Endodermal cell (in vitro differentiated cells): ENCODE measurements around the gene DGKB. TPM values are rescaled to one million over a fixed set of nuclear protein-coding genes. Genes with fewer than 3 reads are reported as not detected.

Experiments used
- DNase-seq: peaks from one replicate; pipeline ENCODE4 v3.0.0-alpha.2; 2017
- H3K27ac ChIP-seq: 2 replicates; pipeline ENCODE4 v1.5.1; 2013; ENCODE audit warnings: mild to moderate bottlenecking, low read depth, low read length, moderate library complexity
- H3K27me3 ChIP-seq: 2 replicates; pipeline ENCODE4 v1.6.1; 2013; ENCODE audit warnings: mild to moderate bottlenecking, low read length, moderate library complexity; ENCODE audit not compliant: insufficient read depth, control insufficient read depth, poor library complexity, severe bottlenecking
- H3K36me3 ChIP-seq: 2 replicates; pipeline ENCODE4 v1.7.0; 2013; ENCODE audit warnings: mild to moderate bottlenecking, low read length, moderate library complexity; ENCODE audit not compliant: control insufficient read depth, insufficient read depth
- H3K4me1 ChIP-seq: one replicate; pipeline ENCODE4 v1.7.0; 2013; ENCODE audit warnings: low read length; ENCODE audit not compliant: control insufficient read depth, insufficient read depth
- H3K4me3 ChIP-seq: 2 replicates; pipeline ENCODE4 v1.5.1; 2013; ENCODE audit warnings: mild to moderate bottlenecking, low read length, moderate library complexity
- H3K9ac ChIP-seq: 2 replicates; pipeline ENCODE4 v1.6.1; 2013; ENCODE audit warnings: mild to moderate bottlenecking, low read length, moderate library complexity; ENCODE audit not compliant: poor library complexity, severe bottlenecking; ENCODE audit errors: extremely low read depth
- H3K9me3 ChIP-seq: 2 replicates; pipeline ENCODE4 v1.6.1; 2013; ENCODE audit warnings: mild to moderate bottlenecking, low read length, moderate library complexity; ENCODE audit not compliant: control insufficient read depth
- H3K27ac Mint-ChIP-seq: 2 replicates; pipeline ENCODE4 v1.8.0; 2020; ENCODE audit warnings: mixed read lengths
- H3K27me3 Mint-ChIP-seq: 2 replicates; pipeline ENCODE4 v1.8.0; 2021; ENCODE audit warnings: mild to moderate bottlenecking, mixed read lengths; ENCODE audit not compliant: insufficient read depth
- H3K36me3 Mint-ChIP-seq: 2 replicates; pipeline ENCODE4 v1.8.0; 2020; ENCODE audit warnings: low read depth, mixed read lengths
- H3K4me1 Mint-ChIP-seq: 2 replicates; pipeline ENCODE4 v1.8.0; 2020; ENCODE audit warnings: mixed read lengths
- H3K4me3 Mint-ChIP-seq: 2 replicates; pipeline ENCODE4 v1.8.0; 2020; ENCODE audit warnings: mild to moderate bottlenecking, moderate library complexity, mixed read lengths
- H3K9me3 Mint-ChIP-seq: 2 replicates; pipeline ENCODE4 v1.8.0; 2020; ENCODE audit warnings: mild to moderate bottlenecking, mixed read lengths
- WGBS, 2 experiments: methylation state at CpG; one replicate each; pipeline versions ENCODE4 v1.1.5 to v1.1.7; 2013; ENCODE audit warnings: missing lambda C conversion rate in 2 of 2, mixed read lengths in 1 of 2; ENCODE audit not compliant: insufficient coverage in 1 of 2, insufficient read length in 1 of 2; 5-methylcytosine and 5-hydroxymethylcytosine counted together
- total RNA-seq, 2 donors: library from RNA; stranded (reverse); fragmentation: NEBNext Ultra II Directional in 1 of 2; extraction: Animal tissue kit (Norgen Biotek cat#: 25700) in 1 of 2; gene quantifications; 2 replicates in 1 of 2; 3 replicates in 1 of 2; pipeline ENCODE4 v1.2.1, GENCODE V29; 2021
- TF ChIP-seq, protein P1 (sequence below): fragments of 200-600 bp; sonication (generic); conservative IDR thresholded peaks from 2 replicates; pipeline ENCODE4 v1.5.0; 2021; ENCODE audit warnings: antibody characterized with exemption, mild to moderate bottlenecking

DGKB gene
- total RNA-seq, 2 donors from 2014 or later: 5.1 to 5.2 TPM

DNA sequence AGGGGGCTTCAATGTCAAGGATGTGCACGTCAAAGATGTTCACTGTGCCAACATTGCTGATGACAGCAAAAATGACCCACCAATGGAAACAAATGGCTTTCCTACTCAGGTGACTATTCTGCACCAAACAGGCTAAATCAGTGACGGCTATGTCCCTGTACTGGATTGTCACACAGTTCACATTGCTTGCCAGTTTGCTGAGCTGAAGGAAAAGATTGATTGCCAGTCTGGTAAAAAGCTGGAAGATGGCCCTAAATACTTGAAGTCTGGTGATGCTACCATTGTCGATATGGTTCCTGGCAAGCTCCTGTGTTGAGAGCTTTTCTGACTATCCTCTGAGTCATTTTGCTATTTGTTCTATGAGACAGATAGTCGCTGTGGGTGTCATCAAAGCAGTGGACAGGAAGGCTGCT lies 710.9 kb downstream of the DGKB start:
- no peak overlapping the region for H3K27ac Mint-ChIP-seq
- DNase-seq: no peak
- H3K9me3 ChIP-seq: no peaks in the 10 kb centered on the region
- H3K4me3 ChIP-seq: no peak overlapping the region
- no peaks in the 10 kb centered on the region for H3K4me1 ChIP-seq
- no peaks in the 10 kb centered on the region for H3K36me3 ChIP-seq
- H3K36me3 Mint-ChIP-seq: no peaks in the 10 kb centered on the region
- peaks cover 6% of the 10 kb centered on the region for H3K9me3 Mint-ChIP-seq
- 86 to 92% methylated on average over 3 to 4 of the region's 4 CpGs for WGBS, 2 experiments
- no peaks in the 10 kb centered on the region for H3K27me3 ChIP-seq
- no peak overlapping the region for H3K9ac ChIP-seq
- no peaks in the 10 kb centered on the region for H3K27me3 Mint-ChIP-seq
- TF ChIP-seq, protein P1, sequence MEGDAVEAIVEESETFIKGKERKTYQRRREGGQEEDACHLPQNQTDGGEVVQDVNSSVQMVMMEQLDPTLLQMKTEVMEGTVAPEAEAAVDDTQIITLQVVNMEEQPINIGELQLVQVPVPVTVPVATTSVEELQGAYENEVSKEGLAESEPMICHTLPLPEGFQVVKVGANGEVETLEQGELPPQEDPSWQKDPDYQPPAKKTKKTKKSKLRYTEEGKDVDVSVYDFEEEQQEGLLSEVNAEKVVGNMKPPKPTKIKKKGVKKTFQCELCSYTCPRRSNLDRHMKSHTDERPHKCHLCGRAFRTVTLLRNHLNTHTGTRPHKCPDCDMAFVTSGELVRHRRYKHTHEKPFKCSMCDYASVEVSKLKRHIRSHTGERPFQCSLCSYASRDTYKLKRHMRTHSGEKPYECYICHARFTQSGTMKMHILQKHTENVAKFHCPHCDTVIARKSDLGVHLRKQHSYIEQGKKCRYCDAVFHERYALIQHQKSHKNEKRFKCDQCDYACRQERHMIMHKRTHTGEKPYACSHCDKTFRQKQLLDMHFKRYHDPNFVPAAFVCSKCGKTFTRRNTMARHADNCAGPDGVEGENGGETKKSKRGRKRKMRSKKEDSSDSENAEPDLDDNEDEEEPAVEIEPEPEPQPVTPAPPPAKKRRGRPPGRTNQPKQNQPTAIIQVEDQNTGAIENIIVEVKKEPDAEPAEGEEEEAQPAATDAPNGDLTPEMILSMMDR: no peak
- peaks cover 1% of the 10 kb centered on the region for H3K4me1 Mint-ChIP-seq
- no peak overlapping the region for H3K4me3 Mint-ChIP-seq
- no peak overlapping the region for H3K27ac ChIP-seq

DNA sequence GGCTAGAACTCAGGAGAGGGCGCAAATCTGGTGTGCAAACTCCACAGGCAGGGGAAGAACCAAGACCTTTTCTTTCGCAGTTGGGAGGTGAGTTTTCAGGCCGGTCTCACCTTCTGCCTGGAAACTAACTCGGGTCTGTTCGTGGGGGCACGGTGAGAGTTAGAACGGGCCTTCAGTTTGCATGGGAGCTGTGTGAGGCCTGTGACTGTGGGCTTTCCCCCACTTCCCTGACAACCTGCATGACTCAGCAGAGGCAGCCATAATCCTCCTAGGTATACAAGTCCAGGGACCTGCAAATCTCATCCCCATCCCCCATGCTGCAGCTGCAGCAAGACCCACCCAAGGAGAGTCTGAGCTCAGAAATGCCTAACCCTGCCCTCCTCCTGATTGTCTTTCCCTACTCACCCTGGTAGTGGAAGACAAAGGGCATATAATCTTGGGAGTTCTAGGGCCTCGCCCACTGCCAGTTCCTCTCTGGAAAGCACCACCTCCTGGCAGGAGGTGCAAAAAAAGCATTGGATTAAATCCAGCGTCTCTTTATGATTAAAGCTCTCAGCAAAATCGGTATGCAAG lies 718.2 kb downstream of the DGKB start:
- no peak for DNase-seq
- Histone ChIP-seq H3K4me1 (no peaks in the 10 kb centered on the region), H3K9me3 (no peaks in the 10 kb centered on the region), H3K27ac (no peak overlapping the region), H3K9ac (no peak overlapping the region), H3K4me3 (no peak overlapping the region), H3K27me3 (no peaks in the 10 kb centered on the region), H3K36me3 (no peaks in the 10 kb centered on the region)
- Mint-ChIP-seq H3K36me3 (no peaks in the 10 kb centered on the region), H3K4me3 (no peak overlapping the region), H3K9me3 (peaks cover 15% of the 10 kb centered on the region), H3K4me1 (peaks cover 2% of the 10 kb centered on the region), H3K27ac (peak overlapping the region; percentile 85), H3K27me3 (no peaks in the 10 kb centered on the region)
- TF ChIP-seq, protein P1: no peak
- 96 to 98% methylated on average over 5 to 10 of the region's 10 CpGs for WGBS, 2 experiments

DNA sequence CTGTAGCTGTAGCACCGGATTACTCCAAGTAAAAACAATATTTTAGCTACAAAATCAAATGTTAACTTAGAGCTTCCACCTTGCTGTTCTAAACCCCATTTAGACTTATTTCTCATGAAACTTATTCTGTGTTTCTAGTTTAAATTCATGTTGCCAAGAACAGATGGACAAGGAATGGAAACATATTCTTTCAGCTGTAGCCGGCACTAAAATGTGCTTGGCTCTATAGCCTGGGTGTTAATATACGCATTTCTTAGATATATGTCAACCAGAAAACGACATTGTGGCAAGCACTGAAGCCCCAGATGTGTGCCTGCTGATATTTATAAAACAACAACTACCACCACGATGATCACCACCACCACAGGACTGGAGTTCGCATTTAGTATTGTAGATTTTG lies 722.8 kb downstream of the DGKB start:
- WGBS, 2 experiments: 93 to 100% methylated on average over 1 to 6 of the region's 6 CpGs
- H3K27ac Mint-ChIP-seq: no peak overlapping the region
- no peaks in the 10 kb centered on the region for H3K27me3 Mint-ChIP-seq

More for the DNA sequence above, 722.8 kb downstream of the DGKB start:
- Mint-ChIP-seq H3K4me3 (no peak overlapping the region), H3K36me3 (no peaks in the 10 kb centered on the region), H3K9me3 (no peaks in the 10 kb centered on the region), H3K4me1 (no peaks in the 10 kb centered on the region)
- Histone ChIP-seq H3K4me3 (no peak overlapping the region), H3K9me3 (no peaks in the 10 kb centered on the region), H3K36me3 (no peaks in the 10 kb centered on the region), H3K9ac (no peak overlapping the region), H3K27ac (no peak overlapping the region), H3K4me1 (no peaks in the 10 kb centered on the region), H3K27me3 (no peaks in the 10 kb centered on the region)
- no peak for DNase-seq
- TF ChIP-seq, protein P1: no peak
